NCI-H446 treated with DMSO at 0.1 percent for 48 hours (cell line): ENCODE measurements around the gene GRK4.
A peak's percentile ranks its signal among the peaks of the same experiment; 100 is the strongest.
"Not testable (repeated sequence)": the region's sequence is repeated elsewhere in the genome, so short reads cannot be mapped to it uniquely, and the experiment has no call there.

ENCODE experiments used
- DNase-seq: peaks from one replicate; lab custom pipeline; 2025; lab: John Stamatoyannopoulos, UW

The GRK4 gene

GRCh38 chr4:2960450-2960849 lies 2.9 kb upstream of the GRK4 start:
- not testable (repeated sequence) for DNase-seq

DNA sequence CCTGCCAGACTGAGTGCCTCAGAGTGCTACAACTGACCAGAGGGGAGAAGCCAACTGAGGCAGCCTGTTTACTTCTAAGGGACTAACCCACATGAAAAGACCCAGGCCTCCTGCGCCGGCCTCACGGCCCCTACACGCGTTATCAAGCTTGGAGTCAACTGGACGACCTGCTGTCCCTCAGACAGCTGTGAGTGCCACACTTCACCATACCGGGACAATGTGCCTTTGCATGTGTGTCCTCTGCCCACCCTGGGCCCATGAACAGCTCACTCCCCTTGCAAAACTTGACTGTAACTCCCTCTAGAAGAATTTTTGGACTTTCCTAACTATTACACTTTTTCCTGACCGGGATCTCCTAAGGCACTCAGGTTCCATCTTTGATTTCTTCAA lies 2.0 kb upstream of the GRK4 start:
- DNase-seq, result no peak

GRCh38 chr4:2961811-2962441 lies 1.4 kb upstream of the GRK4 start:
- no peak for DNase-seq

DNA sequence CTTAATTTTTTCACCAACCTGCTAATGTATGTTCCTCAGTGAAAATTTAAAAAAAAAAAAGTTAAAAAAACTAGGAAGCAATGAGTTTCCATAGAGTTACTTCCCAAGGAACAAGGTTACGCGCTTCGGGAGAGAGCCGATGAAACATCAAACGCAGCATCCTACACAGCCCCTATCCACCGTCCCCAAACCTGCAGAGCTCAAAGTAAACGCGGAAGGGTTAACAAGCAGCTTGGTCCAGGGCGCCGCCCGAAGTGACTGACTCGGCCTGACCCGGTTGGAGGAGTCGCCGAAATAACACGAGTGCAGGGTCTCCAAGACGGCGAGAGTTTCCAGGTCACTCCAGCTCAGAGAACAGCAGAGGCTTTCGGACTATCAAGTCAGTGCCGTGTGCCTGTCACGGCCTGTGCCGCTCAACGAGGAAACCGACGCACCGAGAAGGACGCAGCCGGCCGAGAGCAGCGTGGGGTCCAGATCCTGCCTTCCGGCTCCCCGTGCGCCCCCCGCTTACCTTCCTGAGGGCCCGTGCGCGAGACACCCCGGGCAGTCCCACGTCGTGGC lies 677 bp upstream of the GRK4 start:
- DNase-seq, result no peak

DNA sequence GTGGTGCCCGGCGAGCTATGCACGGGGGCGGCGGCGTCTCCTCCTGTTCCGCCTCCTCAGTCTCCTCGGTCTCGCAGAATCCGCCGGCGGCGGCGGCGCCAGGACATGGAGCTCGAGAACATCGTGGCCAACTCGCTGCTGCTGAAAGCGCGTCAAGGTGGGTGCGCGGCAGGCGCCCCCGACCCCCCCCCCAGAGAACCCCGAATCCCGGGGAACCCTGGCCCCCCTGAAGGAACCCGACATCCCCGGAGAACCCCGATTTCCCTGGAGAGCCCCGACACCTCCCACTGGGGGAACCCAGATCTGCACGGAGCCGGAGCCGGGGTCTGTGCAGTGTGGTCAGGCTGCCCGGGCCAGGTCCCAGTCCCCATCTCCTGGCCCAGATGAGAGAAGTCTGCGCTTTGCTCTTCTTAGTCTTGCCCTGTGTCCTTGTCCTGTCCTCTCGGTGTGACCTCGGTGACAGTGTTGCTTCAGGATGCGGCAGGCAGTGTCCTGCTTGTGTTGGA lies 648 bp downstream of the GRK4 start:
- no peak for DNase-seq

DNA sequence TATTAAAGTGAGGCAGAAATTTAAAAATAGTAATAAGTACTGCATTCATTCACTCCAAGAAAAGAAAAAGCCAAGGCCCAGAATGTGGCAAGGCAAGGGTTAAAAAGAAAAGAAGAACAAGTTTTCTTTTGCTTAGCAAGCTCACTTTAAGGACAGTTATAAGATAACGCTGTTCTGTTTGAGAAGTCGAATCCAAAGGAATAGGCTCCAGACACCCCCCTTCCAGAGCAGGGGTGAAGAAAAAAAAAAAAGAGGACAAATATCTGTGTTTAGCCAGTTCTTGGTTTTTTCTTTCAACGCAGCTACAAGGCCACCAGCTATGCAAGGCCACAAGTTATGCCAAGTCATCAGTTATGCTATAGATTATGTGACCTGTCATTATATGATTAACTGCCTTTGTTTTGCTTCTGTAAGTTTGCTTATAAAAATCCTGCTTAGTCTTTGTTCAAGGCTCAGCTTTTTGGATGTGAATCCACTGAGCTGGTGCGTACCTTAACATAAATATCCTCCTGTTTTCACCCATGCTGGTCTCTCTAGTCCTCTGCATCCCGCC lies 1.4 kb downstream of the GRK4 start:
- DNase-seq, result no peak

DNA sequence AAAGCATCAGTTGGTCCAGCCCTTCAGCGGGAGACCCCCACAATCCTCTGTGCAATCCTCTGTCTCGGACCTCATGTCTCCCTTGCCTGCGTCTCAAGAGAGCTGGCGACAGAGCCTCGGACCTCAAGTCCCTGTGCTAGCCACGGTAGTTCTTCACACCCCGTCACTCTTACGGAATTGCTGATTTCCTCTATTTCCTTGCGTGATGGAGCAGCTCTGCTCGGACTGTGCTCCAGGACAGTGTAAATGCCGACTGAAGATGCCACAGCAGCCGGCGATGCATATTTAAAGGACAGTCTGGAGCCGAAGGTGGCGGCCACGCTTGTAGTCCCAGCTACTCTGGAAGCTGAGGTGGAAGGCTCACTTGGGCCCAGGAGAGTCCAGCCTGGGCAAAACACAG lies 1.9 kb downstream of the GRK4 start:
- DNase-seq, result no peak

- DNase-seq, result no peak
These were observed 5.0 kb downstream of the GRK4 start for GRCh38 chr4:2968381-2968780.

DNA sequence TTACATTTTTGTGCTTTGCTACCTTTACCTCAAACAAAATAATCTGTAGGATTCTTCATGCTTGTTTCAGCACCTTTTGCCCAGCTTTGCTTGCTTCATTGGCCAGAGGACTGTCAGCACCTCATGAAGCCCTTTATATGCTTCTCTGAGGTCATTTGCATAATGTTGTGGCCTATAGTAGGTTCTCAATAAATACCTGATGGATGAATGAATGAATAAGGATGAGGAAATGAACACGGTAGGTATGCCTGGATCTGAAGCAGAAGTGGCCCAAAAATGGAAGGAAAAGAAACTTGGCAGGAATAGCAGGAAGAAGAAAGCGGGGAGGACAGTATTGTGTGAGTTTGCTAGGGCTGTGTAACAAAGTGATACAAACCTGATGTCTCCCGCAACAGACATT lies 7.9 kb downstream of the GRK4 start:
- no peak for DNase-seq

DNA sequence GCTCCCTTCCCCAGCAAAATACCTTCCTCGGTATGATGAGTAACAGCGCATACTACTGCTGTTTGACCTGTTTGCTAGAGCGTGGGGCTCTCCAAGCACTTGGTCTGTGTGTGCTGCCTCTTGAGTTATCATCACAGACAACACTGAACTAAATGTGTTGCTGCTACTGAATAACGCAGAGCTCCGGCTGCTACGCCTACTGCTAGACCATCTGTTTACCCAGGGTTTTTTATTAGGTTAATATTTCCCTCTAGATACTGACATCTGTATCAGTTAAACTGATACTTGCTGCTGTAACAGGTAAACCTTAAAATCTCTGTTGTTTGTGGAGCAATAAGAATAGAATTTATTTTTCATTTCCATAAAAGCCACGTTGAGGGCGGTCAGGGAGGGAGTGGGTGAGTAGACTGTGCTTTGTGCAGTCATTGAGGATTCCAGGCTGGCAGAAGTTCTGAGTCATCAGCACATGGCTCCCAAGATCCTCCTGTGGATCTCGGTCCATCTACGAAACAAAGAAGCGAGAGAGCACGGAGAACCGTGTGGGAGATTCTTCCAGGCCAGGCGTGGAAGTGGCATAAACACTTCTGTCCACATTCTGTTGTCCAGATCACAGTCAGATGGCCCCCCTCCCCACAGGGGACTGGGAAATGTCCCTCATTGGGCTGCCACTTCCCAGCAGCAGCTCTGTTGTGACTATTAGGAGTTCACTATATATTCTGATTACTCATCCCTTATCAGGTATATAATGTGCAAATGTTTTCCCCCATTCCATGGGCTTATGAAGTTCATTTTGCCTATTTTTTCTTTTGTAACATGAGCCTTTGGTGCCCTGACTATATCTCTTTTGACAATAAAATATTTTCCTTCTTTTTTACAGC lies 14.1 kb downstream of the GRK4 start:
- DNase-seq, result peak; percentile 4

GRCh38 chr4:2981256-2981819 lies 18.0 kb downstream of the GRK4 start:
- DNase-seq, result no peak

GRCh38 chr4:2982012-2982411 lies 18.6 kb downstream of the GRK4 start:
- no peak for DNase-seq

DNA sequence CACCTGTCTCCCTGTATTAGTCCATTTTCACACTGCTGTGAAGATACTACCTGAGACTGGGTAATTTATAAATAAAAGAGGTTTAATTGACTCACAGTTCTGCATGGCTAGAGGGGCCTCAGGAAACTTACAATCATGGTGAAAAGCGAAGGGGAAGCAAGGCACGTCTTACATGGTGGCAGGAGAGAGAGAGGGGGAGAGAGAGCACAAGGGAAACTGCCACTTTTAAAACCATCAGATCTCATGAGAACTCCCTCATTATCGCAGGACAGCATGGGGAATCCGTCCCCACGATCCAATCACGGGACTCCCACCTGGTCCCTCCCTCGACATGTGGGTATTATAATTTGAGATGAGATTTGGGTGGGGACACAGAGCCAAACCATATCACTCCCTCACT lies 20.3 kb downstream of the GRK4 start:
- not testable (repeated sequence) for DNase-seq

DNA sequence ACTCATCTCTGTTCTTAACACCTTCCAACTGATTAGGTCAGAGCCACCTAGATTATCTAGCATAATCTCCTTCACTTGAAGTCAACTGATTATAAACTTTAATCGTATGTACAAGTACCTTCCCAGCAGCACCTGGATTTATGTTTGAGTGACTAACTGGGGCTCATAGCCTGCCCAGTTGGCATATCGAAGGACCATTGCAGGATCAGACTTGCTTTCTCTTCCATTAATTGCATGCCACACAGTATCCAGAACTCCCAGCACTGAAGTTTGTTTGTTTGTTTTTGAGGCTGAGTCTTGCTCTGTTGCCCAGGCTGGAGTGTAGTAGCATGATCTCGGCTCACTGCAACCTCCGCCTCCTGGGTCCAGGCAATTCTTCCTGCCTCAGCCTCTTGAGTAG lies 27.9 kb downstream of the GRK4 start:
- DNase-seq, result no peak

- no peak for DNase-seq
These were observed 31.5 kb downstream of the GRK4 start for GRCh38 chr4:2994917-2995316.

DNA sequence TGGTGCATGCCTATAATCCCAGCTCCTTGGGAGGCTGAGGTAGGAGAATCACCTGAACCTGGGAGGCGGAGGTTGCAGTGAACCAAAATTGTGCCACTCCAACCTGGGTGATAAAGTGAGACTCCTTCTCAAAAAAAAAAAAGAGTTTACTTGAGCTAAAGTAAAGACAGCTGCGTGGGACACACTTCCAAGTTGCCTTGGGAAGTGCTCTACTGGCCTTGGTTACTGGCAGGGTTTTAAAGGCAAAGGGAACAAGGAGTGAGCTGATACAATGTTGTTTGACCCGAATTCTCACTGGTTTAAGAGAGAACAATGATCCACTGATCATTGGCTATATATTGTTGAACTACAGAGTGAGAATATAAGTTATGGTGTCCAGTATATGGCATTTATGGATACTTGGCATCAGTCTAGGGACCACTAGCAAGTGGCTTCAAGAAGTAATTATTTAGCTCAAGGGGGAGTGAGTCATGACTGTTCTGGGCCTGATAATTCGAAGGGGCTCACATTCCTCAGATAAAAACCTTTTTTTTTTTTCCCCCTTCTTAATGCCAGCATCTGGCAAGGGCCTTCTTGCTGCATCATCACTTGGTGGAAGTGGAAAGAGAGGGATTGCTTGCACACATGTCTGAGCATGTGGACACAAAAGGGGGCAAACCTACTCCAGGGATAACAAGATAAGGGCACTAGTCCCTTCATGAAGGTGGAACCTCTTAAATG lies 32.3 kb downstream of the GRK4 start:
- DNase-seq, result no peak

DNA sequence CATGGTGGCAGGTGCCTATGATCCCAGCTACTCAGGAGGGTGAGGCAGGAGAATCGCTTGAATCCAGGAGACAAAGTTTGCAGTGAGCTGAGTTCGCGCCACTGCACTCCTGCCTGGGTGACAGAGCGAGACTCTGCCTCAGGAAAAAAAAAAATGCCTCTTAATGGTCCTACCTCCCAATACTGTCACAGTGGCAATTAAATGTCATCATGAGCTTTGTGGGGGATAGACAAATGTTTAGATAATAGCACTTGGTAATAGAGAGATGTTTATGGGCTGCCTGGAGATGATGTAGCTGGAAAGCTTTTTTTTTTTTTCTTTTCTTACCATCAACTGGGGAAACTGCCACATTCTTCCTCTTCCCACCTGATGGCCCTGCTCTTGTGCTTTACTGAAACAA lies 33.0 kb downstream of the GRK4 start:
- no peak for DNase-seq

GRCh38 chr4:3007724-3008123 lies 44.4 kb downstream of the GRK4 start:
- DNase-seq, result no peak

GRCh38 chr4:3009422-3009821 lies 46.1 kb downstream of the GRK4 start:
- DNase-seq, result no peak

DNA sequence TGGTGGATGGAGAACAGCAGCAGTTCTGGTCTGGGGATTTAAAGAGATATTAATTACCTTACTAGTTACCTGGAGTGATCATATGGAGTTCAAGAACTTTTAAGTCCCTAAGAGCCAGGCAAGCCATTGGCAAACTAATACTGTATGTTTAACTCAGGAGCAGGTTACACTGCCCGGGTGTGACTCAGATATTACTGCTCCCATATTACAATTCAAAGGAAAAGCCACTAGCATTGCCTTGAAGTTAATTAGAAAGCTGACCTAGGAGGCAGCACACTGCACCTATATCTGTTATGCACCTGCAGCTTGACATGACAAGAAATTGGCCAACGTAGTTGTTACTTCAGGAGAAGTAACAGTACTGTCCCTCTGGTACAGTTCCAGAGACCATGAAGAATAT lies 47.2 kb downstream of the GRK4 start:
- no peak for DNase-seq

- no peak for DNase-seq
These were observed 47.6 kb downstream of the GRK4 start for GRCh38 chr4:3010998-3011397.
